GM10847 (cell line): ENCODE measurements around the gene MCU.

Experiments used
- POLR2A ChIP-seq: IDR thresholded peaks from 2 replicates; pipeline ENCODE4 v1.6.1; 2011; ENCODE audit not compliant: insufficient read length; ENCODE audit errors: extremely low read depth

The MCU gene

GRCh38 chr10:72879245-72879644, 187.3 kb downstream of the MCU start:
- no peak for TF ChIP-seq POLR2A

DNA sequence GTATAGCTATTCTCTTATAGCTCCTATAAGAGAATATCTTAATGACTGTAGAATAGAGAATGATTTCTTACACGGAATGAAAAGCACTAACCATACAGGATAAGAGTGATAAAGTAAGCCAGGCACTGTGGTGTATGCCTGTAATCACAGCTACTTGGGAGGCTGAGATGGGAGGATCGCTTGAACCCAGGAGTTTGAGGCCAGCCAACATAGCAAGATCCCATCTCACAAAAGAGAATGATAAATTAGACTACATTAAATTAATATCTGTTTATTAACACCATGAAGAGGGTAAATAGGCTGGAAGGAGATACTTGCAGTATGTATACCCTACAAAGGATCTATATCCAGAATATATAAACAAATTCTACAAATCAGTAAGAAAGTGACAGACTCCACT, 189.3 kb downstream of the MCU start:
- TF ChIP-seq POLR2A, result no peak

- no peak for TF ChIP-seq POLR2A
Measured at GRCh38 chr10:72883861-72884260, 191.9 kb downstream of the MCU start.

- TF ChIP-seq POLR2A, result no peak
Measured at GRCh38 chr10:72885953-72886352, 194.0 kb downstream of the MCU start.

- no peak for TF ChIP-seq POLR2A
Measured at GRCh38 chr10:72886621-72887020, 194.7 kb downstream of the MCU start.

DNA sequence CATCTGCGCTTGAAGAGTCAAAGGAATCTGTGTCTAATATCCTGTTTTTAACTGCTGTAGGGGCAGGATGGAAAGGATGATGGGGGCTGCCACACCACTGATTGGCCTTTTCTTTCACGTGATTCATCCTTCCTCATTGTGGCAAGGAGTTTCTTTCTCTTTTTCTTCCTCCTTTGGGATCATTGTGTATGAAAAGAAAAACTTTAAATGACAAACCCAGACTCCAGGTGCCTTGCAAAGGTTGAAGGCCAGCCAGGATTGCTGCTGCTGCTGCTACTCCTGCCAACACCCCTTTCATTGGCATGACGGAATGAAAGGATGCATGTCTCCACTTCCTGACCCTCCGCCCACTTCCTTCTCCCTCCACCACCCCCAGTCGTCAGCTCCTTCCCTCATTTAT, 195.1 kb downstream of the MCU start:
- TF ChIP-seq POLR2A, result no peak

DNA sequence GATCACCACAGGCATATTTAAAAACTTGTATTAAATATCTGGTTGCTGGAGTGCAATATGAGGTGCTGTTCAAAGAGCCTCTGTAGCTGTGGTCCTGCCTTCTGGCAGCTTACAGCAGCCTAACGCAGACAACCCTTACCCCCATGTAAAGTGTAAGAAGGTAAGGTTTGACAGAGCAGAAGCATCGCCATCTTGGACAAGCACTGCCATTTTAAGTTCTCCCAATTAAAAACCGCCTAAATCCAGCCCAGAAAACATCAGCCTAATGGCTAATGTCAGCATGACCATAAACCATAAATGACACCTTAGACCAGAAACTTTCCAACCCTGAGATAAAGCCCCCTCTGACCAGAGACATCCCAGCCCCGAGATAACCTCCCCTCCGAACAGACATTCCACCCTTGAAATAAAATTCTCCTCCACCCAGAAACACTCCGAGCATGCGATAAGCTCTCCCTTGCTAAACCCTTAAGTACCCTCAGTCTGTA, 196.3 kb downstream of the MCU start:
- no peak for TF ChIP-seq POLR2A

DNA sequence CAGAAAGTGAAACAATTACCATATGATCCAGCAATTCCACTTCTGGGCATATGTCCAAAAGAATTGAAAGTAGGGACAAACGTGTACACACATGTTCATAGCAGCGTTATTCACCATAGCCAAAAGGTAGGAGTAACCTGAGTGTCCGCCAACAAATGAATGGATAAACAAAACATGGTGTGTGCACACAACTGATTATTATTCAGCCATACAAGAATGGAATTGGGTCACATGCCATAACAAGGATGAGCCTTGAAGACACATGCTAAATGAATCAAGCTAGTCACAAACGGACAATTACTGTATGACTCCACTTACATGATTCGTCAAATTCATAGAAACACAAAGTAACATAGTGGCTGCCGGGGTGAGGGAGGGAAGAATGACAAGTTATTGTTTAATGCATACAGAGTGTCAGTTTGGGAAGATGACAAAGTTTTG, 197.5 kb downstream of the MCU start:
- TF ChIP-seq POLR2A, result no peak

GRCh38 chr10:72890086-72890485, 198.1 kb downstream of the MCU start:
- TF ChIP-seq POLR2A, result no peak

DNA sequence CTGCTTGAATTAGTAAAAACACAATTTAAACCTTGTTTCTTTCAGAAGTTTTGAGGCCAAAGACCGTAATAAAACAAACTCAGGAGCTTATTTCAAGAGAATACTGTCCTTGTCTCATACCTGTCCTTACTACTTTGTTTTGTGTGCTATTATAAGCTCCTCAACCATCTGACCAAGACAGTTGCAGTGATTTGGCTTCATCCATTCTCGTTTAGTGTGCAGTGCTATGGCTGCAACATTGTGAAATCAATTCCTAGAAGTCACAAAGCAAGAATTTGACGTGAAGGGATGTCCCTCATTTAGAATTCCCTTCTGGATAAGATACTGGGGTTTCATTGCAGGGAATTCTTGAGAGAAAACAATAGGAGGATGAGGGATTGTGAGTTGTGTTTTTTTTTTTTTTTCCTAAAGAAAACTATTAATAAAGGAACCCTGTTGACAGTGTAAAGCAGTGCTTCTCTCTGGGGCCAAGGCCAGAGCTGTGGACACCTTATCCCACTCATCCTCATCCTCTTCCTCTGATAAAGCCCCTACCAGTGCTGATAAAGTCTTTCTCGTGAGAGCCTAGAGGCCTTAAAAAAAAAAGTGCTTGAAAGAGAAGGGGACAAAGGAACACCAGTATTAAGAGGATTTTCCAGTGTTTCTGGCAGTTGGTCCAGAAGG, 201.3 kb downstream of the MCU start, which contains the start of gene OIT3:
TSS of gene OIT3 (plus strand) at position 604 of the 663 bp plus-strand sequence. CDS start 60 bp downstream, outside the sequence.
- TF ChIP-seq POLR2A, result no peak

DNA sequence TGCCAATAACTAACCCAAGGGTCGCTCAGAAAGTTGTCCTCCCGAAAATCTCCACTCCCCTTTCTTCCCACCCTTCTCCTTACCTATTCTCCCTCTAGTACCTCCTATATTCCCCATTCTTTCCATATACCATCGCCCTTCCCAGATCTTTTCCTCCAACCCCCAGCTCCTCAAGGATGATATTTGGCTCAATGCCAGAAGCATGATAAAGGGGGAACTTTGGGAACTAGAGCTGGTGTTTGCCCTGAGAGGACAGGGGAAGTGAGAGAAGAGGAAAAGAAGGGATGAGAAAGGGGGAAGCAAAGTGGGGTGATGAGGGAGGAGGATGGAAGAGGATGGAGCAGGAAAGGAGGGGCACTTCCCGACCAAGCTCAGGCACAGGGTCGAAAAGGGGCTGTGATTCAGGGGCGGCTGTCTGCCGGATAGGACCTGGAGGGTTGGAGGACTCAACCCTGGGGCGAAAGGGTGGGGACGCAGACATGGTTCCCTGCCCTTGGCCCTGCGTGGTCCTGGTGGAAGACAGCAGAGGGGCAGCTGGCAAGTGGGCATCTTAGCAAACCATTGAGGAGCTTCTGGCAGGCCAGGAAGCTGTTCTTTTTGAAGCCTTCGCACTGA, 203.4 kb downstream of the MCU start:
- no peak for TF ChIP-seq POLR2A

DNA sequence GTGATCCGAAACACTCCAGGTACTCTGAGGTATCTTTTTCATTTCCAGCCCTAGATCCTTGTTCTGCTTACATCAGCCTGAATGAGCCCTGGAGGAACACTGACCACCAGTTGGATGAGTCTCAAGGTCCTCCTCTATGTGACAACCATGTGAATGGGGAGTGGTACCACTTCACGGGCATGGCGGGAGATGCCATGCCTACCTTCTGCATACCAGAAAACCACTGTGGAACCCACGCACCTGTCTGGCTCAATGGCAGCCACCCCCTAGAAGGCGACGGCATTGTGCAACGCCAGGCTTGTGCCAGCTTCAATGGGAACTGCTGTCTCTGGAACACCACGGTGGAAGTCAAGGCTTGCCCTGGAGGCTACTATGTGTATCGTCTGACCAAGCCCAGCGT, 206.7 kb downstream of the MCU start:
- TF ChIP-seq POLR2A, result no peak

DNA sequence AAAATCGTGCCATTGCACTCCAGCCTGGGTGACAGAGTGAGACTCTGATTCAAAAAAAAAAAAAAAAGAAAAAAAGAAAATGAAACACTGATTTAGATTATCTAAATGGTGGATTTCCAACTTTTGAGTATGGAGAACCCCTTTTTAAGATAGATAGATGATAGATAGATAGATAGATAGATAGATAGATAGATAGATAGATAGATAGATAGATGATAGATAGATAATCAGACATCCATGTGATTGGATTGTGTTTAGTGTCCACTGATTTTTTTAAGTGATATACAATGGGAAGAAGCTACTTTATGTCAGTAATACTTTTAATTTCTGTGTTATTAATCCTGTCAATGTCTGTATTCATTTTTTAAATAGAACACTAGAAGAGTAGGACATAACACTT, 207.6 kb downstream of the MCU start:
- TF ChIP-seq POLR2A, result no peak

GRCh38 chr10:72904806-72905205, 212.9 kb downstream of the MCU start:
- TF ChIP-seq POLR2A, result no peak

GRCh38 chr10:72906446-72906845, 214.5 kb downstream of the MCU start:
- TF ChIP-seq POLR2A, result no peak

DNA sequence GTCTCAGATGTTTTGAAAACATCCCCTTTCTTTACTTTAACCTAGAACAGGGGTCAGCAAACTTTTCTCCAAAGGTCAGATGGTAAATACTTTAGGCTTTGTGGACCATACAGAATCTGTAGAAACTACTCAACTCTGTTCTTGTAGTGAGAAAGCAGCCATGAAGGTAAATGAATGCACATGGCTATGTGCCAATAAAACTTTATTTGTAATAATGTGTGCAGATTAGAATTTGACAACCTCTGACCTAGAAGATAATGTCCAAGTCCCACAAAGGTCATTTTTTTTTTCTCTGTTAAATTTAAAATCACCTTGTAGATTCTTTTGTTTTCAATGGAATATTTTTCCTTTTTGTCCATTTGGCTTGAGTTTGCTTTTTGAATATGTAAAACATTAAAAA, 218.8 kb downstream of the MCU start:
- no peak for TF ChIP-seq POLR2A

GRCh38 chr10:72911758-72912157, 219.8 kb downstream of the MCU start:
- TF ChIP-seq POLR2A, result no peak

DNA sequence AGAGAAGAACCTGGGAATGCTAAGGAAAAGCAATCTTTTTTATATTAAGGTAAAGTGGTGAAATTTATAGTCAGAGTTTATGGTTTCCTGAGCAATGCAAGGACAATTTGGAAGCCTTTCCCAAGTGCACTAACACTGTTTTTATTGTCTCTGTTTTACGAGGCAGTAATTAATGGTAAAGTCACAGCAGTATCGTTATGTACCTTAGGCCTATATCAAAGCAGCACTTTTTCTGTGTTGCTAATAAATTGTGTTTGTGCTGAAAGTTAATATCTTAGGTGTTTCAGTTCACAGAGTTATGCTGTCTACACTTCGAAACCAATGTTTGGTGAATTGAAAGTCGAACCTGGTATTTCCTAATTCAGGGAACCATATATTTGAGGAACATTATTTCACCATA, 220.8 kb downstream of the MCU start:
- TF ChIP-seq POLR2A, result no peak

DNA sequence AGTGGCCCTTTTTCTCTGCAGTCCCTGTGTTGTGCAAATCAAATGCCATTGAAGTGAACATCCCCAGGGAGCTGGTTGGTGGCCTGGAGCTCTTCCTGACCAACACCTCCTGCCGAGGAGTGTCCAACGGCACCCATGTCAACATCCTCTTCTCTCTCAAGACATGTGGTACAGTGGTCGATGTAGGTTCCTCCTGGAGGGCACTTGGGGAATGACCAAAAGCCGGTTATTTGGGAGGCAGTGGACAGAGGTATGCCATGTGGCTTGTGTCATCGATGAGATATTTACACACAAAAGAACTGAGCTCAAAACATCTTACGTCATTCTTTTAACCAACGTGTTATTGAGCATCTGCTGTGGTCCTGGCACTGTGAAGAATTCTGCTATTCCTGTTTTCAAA, 221.3 kb downstream of the MCU start:
- TF ChIP-seq POLR2A, result no peak
